ENCODE results near the gene PLEKHA7. TPM values are rescaled to one million over a fixed set of nuclear protein-coding genes. Genes with fewer than 3 reads are reported as not detected.

PLEKHA7 gene
- total RNA-seq, 1 experiment from 2014 or later = 18.4 TPM

DNA sequence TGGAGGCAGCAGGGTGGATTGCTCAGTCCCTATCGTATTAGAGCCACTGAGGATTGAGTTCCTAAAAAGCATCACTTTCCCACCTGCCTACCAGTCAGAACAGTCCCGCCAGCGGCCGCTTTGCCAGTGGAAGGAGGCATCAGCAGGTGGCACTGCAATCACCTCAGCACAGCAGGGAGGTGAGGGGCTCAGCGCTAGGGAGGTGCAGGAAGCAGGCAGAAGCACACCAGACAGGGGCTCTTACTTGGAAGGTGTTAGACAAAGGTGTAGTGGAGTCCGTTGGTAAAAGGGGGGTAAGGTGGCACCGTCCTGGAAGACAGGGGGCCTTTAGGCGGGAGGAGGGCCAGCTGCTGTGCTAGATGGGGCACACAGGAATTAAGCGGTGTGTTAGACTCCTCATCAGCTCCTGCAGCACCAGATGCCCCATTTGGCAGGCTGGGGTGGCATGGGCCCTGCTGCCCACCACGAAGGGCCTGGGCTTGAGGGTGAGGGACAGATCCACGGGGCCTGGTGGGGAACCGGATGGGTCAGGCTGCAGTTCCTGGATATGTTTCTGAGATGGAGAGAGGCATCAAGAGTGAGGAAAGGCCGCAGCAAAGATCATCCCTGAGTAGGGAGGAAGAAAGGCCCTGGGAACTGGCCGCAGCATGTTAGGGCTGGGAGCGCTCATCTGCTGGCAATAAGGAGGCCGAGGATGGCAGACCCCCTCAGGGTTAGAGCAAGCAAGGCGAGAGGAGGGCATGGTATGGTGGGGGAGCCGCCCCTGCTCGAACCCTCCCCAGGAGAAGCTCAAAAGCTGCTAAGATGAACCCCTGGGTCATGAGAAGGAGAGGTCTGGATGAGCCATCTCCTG lies 233.3 kb downstream of the PLEKHA7 start:
- Histone ChIP-seq H3F3A (ENCODE audit: low read length, unreplicated experiment) (no peaks in the 10 kb centered on the region), H3K4me1 (ENCODE audit: insufficient read depth, low read length) (peaks cover 15% of the 10 kb centered on the region), H3K4me3 (ENCODE audit: low read length) (no peak overlapping the region), H3K27me3 (ENCODE audit: low read length) (no peaks in the 10 kb centered on the region), H2AFZ (ENCODE audit: low read length) (no peak overlapping the region), H3K36me3 (ENCODE audit: low read depth, low read length) (no peaks in the 10 kb centered on the region), H3K9me3 (ENCODE audit: low read length) (no peaks in the 10 kb centered on the region), H3K4me2 (ENCODE audit: low read length) (no peak overlapping the region), H3K27ac (ENCODE audit: low read length) (no peak overlapping the region), H3K9ac (ENCODE audit: low read length) (no peak overlapping the region), H3K79me2 (ENCODE audit: low read length) (no peaks in the 10 kb centered on the region), H4K20me1 (ENCODE audit: low read length) (no peaks in the 10 kb centered on the region), H3K9me2 (replicated peaks; ENCODE audit: low read length) (no peaks in the 10 kb centered on the region)
- ATAC-seq (no peak), DNase-seq (no peak)
- POLR2A ChIA-PET (ENCODE audit: unreplicated experiment) = no interaction called here
- CTCF ChIA-PET = no interaction called here
- no TSS peak for BruUV-seq (replicated peaks)
- intact Hi-C loops (cut with micrococcal nuclease) = no loop called here
- TF ChIP-seq EZH2 (IDR thresholded peaks at IDR 0.05; ENCODE audit: low read length, unreplicated experiment) (no peak), EZH2phosphoT487 (IDR thresholded peaks at IDR 0.05; ENCODE audit: borderline replicate concordance, low read length) (no peak), CTCF (conservative IDR thresholded peaks at IDR 0.05; ENCODE audit: low read depth, low read length) (no peak)

DNA sequence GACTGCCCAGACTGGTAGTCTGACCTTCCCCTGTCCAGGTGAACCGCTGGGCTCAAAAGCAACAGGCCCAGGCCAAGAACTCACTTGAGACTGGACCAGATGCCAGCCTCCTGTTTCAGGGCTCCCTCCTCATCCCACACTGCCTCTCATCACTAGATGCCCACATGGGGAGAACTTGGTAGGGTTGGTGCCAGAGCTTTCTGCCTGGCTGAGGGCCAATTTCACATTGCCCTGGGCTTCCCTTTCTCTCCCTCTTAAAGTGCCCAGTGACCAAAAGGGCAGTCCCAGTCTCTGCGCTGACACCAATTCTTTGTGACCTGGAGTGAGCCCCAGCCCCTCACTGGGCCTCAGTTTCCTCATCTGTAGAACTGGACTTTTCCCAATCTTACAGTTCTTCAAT lies 234.1 kb downstream of the PLEKHA7 start:
- ChIA-PET CTCF (no interaction called here), POLR2A (ENCODE audit: unreplicated experiment) (no interaction called here)
- Histone ChIP-seq H3K9ac (ENCODE audit: low read length) (no peak overlapping the region), H2AFZ (ENCODE audit: low read length) (no peak overlapping the region), H3K9me3 (ENCODE audit: low read length) (no peaks in the 10 kb centered on the region), H3K4me2 (ENCODE audit: low read length) (no peak overlapping the region), H3K27ac (ENCODE audit: low read length) (no peak overlapping the region), H3F3A (ENCODE audit: low read length, unreplicated experiment) (no peaks in the 10 kb centered on the region), H3K36me3 (ENCODE audit: low read depth, low read length) (no peaks in the 10 kb centered on the region), H3K4me3 (ENCODE audit: low read length) (no peak overlapping the region), H3K4me1 (ENCODE audit: insufficient read depth, low read length) (peaks cover 15% of the 10 kb centered on the region), H3K9me2 (replicated peaks; ENCODE audit: low read length) (no peaks in the 10 kb centered on the region), H3K27me3 (ENCODE audit: low read length) (no peaks in the 10 kb centered on the region), H4K20me1 (ENCODE audit: low read length) (no peaks in the 10 kb centered on the region), H3K79me2 (ENCODE audit: low read length) (no peaks in the 10 kb centered on the region)
- DNase-seq (no peak), ATAC-seq (no peak)
- BruUV-seq (replicated peaks) = no TSS peak
- intact Hi-C loops (cut with micrococcal nuclease) = no loop called here
- TF ChIP-seq CTCF (conservative IDR thresholded peaks at IDR 0.05; ENCODE audit: low read depth, low read length) (no peak), EZH2 (IDR thresholded peaks at IDR 0.05; ENCODE audit: low read length, unreplicated experiment) (no peak), EZH2phosphoT487 (IDR thresholded peaks at IDR 0.05; ENCODE audit: borderline replicate concordance, low read length) (no peak)

GRCh38 chr11:16779436-16779835 lies 234.8 kb downstream of the PLEKHA7 start:
- Histone ChIP-seq H2AFZ (ENCODE audit: low read length) (no peak overlapping the region), H3K4me1 (ENCODE audit: insufficient read depth, low read length) (peaks cover 15% of the 10 kb centered on the region), H3K27ac (ENCODE audit: low read length) (no peak overlapping the region), H4K20me1 (ENCODE audit: low read length) (no peaks in the 10 kb centered on the region), H3K4me2 (ENCODE audit: low read length) (no peak overlapping the region), H3K9me3 (ENCODE audit: low read length) (no peaks in the 10 kb centered on the region), H3K36me3 (ENCODE audit: low read depth, low read length) (no peaks in the 10 kb centered on the region), H3F3A (ENCODE audit: low read length, unreplicated experiment) (no peaks in the 10 kb centered on the region), H3K4me3 (ENCODE audit: low read length) (no peak overlapping the region), H3K79me2 (ENCODE audit: low read length) (no peaks in the 10 kb centered on the region), H3K9me2 (replicated peaks; ENCODE audit: low read length) (no peaks in the 10 kb centered on the region), H3K9ac (ENCODE audit: low read length) (no peak overlapping the region), H3K27me3 (ENCODE audit: low read length) (no peaks in the 10 kb centered on the region)
- intact Hi-C loops (cut with micrococcal nuclease) = no loop called here
- TF ChIP-seq EZH2phosphoT487 (IDR thresholded peaks at IDR 0.05; ENCODE audit: borderline replicate concordance, low read length) (no peak), CTCF (conservative IDR thresholded peaks at IDR 0.05; ENCODE audit: low read depth, low read length) (no peak), EZH2 (IDR thresholded peaks at IDR 0.05; ENCODE audit: low read length, unreplicated experiment) (no peak)
- BruUV-seq (replicated peaks) = no TSS peak
- ATAC-seq (peak; percentile 56; the same call in 1 of the 2 replicates), DNase-seq (no peak)
- POLR2A ChIA-PET (ENCODE audit: unreplicated experiment) = no interaction called here
- CTCF ChIA-PET = no interaction called here

All from PC-3 (cell line).